ENCODE data around the gene PJVK.

GRCh38 chr2:178418426-178418825, 32.8 kb upstream of the PJVK start:
- no peak for TF ChIP-seq POLR2AphosphoS5 (IDR thresholded peaks at IDR 0.05; ENCODE audit: insufficient read depth in 1 of 2, low read depth in 1 of 2)
- TF ChIP-seq POLR2A (IDR thresholded peaks at IDR 0.05), result no peak
- no peak for TF ChIP-seq CTCF (IDR thresholded peaks at IDR 0.05)

Data from vagina (tissue), 2 donors.